GM21737 (cell line): ENCODE results near the gene IQSEC3.
"Not testable (repeated sequence)": the region's sequence is repeated elsewhere in the genome, so short reads cannot be mapped to it uniquely, and the experiment has no call there.

Experiments
- ATAC-seq: cut with Tn5 transposase; IDR thresholded peaks from one replicate; pipeline ENCODE4 v1.9.1; 2021; ENCODE audit warnings: mild to moderate bottlenecking, moderate library complexity; ENCODE audit not compliant: unreplicated experiment

Gene IQSEC3

DNA sequence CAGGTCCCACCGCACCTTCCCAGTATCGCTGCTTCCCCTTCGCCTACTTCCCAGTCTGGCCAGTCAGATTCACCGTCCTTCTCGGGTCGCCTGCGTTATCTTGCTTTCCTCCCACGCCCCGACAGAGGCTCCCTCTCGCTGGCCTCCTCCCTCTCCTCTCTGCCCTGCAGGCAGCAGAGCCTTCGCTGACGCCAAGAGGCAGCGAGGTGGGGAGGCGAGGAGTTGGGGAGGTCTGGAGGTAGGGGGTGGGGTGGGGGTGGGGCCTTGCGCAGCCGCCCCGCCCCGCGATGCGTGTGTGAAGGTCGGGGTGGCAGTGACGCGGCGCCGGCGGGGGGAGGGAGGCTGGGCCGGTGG lies at the start of gene IQSEC3:
Gene IQSEC3 (plus strand): TSS at position 340 of the 354 bp plus-strand sequence. CDS start 116 bp downstream, outside the sequence.
- ATAC-seq = not testable (repeated sequence)

DNA sequence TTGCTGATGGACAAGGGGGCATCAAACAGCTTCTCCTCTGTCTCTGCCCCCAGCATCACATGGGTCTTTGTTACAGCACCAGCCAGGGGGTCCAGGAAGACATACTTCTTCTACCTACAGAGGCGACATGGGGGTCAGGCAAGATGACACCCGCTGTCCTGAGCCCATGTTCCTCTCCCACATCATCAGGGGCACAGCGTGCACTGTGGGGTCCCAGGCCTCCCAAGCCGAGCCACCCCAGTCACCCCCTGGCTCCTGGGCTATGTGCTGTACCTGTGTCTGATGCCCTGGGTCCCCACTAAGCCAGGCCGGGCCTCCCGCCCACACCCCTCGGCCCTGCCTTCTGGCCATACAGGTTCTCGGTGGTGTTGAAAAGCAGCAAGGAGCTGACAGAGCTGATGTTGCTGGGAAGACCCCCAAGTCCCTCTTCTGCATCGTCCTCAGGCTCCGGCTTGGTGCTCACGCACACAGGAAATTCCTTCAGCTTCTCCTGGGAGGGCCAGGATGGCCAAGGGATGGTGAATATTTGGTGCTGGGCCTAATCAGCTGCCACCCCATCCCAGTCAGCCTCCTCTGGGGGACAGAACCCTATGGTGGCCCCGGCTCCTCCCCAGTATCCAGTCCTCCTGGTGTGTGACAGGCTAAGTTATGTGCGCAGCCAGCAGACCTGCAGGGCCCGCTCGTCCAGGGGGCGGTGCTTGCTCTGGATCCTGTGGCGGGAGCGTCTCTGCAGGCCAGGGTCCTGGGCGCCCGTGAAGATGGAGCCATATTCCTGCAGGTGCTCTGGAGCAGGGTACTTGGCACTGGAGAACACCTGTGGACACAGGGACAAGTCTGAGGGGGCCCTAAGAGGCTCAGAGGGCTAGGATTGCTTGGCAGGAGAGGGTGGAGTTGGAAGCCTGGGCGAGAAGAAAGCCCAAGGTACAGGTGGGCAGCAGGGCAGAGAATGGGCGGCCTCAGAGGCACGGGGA lies 48.9 kb upstream of the IQSEC3 start:
- ATAC-seq = not testable (repeated sequence)

DNA sequence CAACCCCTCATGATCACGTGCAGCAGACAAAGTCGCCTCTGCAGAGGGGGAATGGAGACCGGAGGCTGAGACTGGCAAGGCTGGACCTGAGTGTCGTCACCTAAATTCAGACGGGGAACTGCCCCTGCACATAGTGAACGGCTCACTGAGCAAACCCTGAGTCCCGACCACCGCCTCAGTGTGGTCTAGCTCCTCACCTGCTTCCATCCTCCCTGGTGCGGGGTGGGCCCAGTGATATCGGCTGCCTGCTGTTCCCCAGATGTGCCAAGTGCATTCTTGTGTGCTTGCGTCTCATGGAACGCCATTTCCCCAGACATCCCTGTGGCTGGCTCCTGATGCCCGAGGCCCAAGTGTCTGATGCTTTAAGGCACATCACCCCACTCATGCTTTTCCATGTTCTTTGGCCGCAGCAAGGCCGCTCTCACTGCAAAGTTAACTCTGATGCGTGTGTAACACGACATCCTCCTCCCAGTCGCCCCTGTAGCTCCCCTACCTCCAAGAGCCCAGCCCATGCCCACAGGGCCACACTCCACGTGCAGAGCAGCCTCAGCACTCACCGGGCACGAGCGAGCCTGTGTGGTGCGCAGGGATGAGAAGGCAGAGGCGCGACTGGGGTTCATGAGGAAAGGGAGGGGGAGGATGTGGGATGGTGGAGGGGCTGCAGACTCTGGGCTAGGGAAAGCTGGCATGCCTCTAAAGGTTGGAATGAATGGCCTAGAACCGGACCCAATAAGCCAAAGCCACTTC lies 47.6 kb upstream of the IQSEC3 start:
- not testable (repeated sequence) for ATAC-seq

DNA sequence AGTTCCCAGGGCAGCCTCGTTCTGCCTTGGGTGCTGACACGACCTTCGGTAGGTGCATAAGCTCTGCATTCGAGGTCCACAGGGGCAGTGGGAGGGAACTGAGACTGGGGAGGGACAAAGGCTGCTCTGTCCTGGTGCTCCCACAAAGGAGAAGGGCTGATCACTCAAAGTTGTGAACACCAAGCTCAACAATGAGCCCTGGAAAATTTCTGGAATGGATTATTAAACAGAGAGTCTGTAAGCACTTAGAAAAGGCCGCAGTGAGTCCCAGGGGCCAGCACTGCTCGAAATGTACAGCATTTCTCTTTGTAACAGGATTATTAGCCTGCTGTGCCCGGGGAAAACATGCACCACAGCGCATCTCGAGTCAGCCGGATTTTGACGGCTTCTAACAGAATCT lies 46.7 kb upstream of the IQSEC3 start:
- not testable (repeated sequence) for ATAC-seq

DNA sequence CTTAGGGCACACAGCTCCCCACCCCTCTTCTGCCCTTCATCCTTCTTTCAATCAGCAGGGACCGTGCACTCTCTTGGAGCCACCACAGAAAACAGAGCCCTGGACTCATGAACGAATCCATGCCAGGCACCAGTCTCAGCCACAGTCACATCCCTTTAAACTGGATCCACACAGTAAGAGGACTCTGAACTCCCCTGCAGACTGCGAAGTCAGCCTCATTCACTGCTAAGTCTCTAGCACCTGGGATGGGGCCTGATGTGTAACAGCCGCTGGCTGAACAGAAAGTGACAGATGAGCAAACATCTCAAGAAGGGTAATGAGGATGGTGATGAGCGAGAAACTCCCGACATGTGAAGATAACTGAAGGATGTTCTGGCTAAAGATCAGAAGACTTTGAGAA lies 45.8 kb upstream of the IQSEC3 start:
- no peak for ATAC-seq

DNA sequence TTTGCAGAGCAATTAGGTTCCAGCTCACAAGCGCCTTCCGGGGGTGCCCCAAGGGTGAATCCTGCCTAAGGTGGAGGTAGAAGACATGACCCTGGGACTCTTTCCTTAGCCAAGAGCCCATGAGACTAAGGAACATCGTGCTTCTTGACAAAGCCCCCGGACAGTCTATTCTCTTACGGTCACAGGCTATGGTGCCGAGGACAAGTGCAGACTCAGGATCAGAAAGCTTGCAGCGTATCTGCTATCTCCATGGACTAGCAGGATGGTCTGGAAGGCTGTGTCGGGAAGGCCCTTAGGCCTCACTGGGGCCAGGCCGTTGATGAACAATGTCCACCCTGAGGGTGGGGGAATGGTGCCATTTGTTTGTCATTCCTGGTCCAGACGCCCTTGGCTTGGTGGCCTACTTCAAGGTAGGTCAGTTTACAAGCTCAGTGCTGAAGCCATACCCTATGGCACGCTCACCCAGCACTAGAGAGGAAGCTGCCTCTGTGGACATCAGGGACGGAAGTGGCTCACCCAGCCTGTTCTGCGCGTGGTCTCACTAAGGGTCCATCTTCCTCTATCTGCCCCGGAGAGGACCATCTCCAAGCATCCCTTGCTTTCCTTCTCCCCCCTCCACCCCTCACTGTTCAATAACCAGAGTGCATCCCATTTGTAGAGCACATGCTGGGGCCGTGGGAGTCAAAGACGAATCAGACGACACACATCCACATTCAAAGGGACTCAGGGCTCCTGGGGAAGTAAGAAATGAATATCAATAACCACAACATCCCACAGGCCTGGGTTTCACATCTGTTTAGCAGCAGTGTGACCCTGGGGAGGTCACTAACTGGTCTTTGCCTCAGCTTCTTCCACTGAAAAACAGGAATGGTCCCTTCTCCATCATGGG lies 45.0 kb upstream of the IQSEC3 start:
- ATAC-seq = no peak

DNA sequence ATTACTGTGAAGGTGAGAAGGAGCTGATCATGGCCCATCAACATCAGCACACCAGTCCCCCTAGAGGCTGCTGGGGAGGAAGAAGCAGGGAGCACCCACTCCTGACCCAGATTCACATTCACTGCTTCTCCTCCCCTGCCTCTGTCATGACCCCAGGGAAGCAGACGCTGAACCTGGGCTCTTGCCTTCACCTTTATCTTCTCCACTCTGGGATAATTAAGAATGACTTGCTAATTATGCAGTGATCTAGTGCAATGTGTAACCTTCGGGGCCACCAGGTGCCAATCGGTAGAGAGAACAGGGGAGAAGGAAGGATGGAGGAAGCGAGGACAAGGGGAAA lies 44.4 kb upstream of the IQSEC3 start:
- ATAC-seq = no peak

DNA sequence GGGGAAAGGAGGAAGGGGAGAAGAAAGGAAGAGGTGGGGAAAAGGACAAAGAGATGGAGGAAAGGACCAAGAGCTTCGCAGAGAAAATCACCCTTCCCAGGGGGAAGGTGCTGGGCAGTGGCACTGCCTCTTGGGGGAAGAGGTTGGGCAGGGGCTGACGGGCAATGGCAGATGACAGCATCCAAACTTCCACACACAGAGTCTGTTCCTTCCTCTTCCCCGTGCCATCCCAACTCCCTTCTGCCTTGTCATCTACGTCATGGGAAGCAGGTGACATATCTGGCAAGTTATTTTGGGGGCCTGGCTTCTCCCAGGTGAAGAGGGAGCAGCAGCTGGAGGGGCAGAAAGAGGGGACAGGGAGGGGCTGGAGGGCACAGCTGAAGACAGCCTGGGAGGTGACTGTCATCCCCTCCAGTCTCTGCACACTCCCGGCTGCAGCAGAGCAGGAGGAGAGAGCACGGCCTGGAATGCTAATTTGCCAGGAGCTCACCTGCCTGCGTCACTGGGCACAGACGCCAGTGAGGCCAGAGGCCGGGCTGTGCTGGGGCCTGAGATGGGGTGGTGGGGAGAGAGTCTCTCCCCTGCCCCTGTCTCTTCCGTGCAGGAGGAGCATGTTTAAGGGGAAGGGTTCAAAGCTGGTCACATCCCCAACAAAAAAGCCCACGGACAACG lies 43.9 kb upstream of the IQSEC3 start:
- ATAC-seq = no peak

DNA sequence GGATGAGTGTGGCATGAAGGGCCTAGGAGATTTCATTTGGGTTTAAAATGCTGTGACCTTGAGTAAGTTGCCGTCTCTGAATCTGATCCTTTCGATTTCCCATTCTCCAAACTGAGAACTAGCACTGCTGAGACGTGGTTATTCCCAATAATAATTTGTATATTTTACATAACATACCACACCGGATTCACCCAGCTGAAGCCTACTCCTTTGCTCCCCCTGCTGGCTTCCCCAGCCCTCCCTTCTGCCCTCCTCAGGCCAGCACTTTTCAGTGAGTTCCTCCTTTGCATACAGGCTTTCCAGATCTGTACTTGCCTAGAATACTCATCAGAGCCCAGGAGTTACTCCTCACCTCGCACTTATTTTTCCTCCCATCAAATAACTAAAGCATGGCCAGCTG lies 38.7 kb upstream of the IQSEC3 start:
- not testable (repeated sequence) for ATAC-seq

DNA sequence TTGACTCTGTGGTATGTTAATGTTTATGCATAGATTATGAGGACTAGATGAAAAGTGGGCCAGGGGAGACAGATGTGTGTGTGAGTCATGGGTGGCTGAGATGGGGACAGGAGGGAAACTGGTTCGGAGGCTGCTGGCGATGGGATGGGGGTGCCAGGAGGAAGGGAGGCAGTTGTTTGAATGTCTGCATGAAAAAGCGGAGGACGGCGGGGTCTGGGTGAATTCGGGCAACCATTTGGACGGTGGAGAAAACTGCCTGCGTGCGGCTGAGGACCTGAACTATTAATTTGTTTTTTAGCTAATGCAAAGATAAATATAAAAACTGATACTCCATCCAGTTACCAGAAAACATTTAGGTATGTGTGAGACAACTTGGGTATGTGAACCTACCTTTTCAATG lies 27.8 kb upstream of the IQSEC3 start:
- not testable (repeated sequence) for ATAC-seq

DNA sequence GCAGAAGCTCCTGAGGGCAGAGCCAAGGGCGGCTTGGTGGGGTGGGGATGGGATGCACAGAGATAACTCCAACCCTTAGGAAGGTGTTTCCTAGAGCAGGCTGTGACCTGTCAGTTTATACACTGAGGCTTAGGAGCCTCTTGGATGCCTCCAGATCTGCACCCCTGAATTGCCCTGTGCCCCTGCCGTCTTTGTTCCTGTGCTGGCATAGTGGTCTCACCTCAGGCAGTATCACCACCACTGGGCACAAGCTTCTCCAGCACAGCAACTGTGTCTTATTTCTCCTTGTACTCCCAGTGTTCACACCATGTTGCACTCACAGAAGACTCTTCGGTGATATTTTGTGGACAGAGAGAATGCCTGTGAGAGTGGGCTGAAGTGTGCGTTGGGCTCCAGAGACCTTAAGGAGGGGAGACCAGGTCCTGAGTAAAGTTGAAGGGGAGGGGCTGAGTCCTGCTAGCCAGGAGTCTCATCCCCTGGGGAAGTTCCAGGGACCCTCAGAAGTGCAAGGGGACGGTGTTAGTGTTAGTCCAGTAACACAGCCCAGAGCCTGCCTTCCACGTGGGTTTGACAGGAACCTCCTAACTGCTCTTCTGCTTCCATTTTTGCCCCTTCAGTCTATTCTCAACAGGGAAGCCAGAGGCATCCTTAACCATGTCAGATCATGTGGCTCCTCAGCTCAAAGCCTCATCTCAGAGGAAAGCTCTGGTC lies 26.9 kb upstream of the IQSEC3 start:
- ATAC-seq = not testable (repeated sequence)

DNA sequence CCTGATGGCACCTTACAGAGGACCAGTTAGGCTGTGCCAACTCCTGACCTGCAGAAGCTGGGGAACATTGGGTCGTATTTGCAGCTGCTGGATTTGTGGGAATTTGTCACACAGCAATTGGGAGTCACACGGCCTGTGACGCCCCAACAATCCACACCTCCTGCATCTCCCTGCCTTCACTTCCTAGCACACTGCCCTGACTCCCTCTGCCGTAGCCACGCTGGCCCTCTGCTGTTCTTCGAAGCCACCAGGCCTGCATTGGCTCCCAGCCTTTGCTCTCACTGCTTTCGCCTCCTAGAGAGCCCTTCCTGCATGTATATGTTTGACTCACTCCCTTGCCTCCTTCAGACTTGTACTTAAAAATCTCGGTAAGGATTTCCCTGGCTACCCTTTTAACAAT lies 22.2 kb upstream of the IQSEC3 start:
- ATAC-seq = not testable (repeated sequence)

DNA sequence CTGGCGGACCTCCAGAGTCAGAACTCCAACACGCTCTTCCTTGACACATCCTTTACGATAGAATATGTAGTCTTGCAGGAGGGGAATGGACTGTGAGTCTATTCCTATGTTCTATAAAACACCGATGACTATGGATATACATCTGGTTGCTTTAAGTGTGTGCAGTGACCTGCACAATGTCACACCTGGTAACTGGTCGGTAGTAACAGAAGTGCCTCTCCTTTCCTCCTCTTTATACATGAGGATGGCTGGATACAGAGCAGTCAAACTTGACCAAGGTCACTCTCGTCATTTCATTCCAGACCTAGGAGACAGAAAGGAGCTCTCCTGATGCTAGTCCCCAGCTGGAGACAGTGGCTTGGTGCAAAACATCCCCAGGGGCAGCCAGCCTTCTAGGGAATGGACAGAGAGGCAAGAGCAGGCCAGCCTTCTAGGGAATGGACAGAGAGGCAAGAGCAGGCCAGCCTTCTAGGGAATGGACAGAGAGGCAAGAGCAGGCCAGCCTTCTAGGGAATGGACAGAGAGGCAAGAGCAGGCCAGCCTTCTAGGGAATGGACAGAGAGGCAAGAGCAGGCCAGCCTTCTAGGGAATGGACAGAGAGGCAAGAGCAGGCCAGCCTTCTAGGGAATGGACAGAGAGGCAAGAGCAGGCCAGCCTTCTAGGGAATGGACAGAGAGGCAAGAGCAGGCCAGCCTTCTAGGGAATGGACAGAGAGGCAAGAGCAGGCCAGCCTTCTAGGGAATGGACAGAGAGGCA lies 21.2 kb upstream of the IQSEC3 start:
- ATAC-seq = not testable (repeated sequence)

DNA sequence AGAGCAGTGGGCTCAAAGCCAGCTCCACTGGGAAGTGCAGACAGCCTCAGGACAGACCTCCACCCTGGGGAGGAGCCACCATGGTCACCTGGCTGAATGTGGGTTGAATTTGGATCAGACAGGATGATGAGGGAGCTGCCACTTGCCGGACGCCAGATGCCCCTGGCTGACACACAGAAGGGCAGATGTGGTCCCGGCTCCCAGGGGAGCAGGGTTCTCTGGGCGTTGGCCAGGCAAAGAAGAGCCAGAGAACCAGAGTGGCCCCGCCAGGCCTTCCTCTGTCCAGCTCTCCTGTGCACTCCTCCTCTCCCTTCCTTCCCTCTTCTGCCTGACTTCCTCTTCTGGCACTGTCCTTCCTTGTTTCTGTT lies 20.6 kb upstream of the IQSEC3 start:
- ATAC-seq = not testable (repeated sequence)

DNA sequence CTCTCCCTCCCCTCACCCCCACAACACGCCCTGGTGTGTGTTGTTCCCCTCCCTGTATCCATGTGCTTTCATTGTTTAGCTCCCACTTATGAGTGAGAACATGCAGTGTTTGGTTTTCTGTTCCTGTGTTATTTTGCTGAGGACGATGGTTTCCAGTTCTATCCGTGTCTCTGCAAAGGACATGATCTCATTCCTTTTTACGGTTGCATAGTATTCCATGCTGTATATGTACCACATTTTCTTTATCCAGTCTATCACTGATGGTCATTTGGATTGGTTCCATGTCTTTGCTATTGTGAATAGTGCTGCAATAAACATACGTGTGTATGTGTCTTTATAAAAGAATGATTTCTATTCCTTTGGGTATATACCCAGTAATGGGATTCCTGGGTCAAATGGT lies 20.0 kb upstream of the IQSEC3 start:
- ATAC-seq = not testable (repeated sequence)

DNA sequence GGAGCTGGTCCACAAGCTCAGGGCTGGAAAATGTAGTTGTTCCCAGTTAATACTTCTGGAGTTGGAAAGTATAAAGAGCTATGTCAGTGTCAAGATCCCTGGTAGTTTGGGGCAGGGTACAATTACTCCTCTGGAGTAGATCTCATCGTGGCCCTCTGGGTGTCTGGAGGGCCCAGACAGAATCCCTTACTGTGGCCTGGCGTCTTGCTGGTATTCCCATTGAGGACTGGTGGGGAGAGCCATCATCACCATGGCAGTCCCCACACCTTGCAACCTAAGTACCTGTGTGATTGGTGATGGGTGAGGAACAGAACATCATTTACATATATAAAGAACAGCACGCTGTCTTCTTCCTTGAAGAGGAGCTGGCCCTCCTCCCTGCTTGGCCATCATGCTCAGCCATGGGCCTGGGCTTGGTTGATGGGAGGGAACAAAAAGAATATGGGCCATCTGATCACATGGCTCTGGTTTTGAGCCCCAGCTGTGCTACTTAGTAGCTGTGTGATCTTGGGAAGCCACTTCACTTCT lies 18.8 kb upstream of the IQSEC3 start:
- ATAC-seq = not testable (repeated sequence)

DNA sequence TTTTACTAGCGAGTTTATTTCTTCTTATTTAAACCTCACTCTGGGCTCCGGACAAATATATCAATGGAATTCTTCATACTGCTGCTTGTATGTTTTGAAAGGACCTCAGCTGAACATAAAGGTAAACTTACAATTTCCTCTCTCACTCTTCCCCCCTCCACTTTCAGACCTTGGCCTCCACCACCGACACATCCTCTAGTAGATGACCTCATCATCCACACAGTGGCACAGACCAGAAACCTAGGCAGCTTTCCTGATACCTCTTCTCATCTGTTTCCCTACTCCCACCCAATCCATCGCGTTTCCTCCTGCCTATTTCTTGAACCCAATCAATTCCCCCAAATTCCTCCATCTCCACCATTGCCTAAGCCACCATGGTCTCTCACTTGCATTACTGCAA lies 17.4 kb upstream of the IQSEC3 start:
- not testable (repeated sequence) for ATAC-seq

DNA sequence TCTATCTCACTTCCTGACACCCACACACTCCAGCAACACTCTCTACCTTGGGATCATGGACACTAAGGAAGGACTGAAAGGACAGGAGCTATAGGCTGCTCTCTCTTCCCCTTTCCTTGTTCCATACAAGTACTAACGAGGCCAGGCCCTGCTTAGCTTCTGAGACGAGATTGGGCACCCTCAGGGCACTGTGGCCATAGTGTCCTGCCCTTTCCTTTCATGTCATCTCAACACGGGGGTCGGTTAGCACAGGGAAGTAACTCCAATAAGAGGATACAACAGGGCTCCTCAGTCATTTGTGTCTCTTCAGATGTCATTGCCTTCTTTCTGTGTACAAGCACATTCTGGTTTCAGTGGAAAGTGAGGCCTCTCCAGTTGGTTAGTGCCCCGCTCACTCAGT lies 15.5 kb upstream of the IQSEC3 start:
- ATAC-seq = not testable (repeated sequence)

DNA sequence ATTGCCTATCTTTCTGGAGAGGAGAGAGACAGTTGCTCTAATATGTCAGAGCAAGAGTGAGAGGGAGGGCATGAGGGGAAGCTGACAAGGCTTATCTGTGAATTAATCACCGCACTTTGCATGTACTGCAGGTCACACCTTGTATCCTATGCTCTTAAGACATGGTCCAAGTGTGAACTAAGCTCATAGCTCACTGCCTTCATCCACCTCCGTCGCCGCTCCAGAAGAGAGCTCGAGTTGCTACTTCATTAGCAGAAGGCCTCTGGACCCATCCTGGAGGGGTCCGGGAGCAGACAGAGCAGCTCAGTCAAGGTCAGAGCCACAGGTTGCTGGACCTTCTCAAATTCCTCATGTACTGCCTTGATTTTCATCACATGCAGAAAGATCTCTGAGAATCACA lies 14.6 kb upstream of the IQSEC3 start:
- ATAC-seq = not testable (repeated sequence)
